ENCODE results near the gene JHY. TPM values are rescaled to one million over a fixed set of nuclear protein-coding genes. Genes with fewer than 3 reads are reported as not detected.

JHY gene
- total and polyA plus RNA-seq, 8 donors, result 0.45 to 13.4 (median 1.4) TPM; not detected in 1

DNA sequence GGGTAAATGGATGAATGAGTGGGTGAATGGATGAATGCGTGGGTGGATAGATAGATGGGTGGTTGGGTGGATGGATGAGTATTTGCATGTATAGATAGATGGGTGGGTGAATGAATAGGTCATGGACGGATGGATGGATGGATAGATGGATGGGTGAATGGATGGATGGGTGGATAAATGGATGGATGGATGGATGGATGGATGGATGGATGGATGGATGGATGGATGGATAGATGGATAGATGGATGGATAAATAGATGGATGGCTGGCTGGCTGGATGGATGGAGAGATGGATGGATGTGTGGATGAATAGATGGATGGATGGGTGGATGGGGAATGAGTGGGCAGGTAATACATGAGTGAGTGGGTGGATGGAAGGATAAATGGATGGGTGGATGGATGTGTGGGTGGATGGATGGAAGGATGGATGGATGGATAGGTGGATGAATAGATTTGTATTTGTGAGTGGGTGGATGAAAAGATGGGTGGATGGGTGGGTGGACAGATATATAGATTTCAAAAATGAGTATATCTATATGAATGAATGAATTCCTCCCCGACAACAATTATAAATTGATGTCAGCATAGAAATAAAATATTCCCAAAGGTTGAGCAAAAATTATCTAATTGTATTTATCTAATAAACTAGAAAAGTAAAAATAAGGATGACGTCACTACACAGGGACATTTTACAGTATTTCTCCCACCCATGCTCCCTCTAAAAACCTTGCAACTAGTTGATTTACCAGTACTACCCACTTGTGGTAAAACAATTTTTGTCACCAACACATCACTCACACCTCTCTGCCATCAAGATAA is 44.8 kb upstream of the JHY start:
- Histone ChIP-seq H3K9me3 (no peaks in the 10 kb centered on the region), H3K27me3 (peaks cover 0 to 3% (median 0%) of the 10 kb centered on the region in 3 donors), H3K4me1 (no peaks in the 10 kb centered on the region), H3K4me3 (no peak overlapping the region), H3K36me3 (no peaks in the 10 kb centered on the region), H3K27ac (no peak overlapping the region)
- intact Hi-C loops (cut with DNase I; ENCODE audit: low total_unique reads), result no loop called here
- 84 to 93% (median 86%) methylated on average over 4 of the region's 4 CpGs for WGBS, 5 donors
- no peak for DNase-seq
- TF ChIP-seq POLR2AphosphoS5 (IDR thresholded peaks at IDR 0.05) (no peak), CTCF (IDR thresholded peaks at IDR 0.05) (no peak), POLR2A (IDR thresholded peaks at IDR 0.05) (no peak), EP300 (IDR thresholded peaks at IDR 0.05) (no peak)

- DNase-seq, result peak in 1 of 2 donors; percentile 67
- TF ChIP-seq CTCF (IDR thresholded peaks at IDR 0.05) (no peak), EP300 (IDR thresholded peaks at IDR 0.05) (no peak), POLR2A (IDR thresholded peaks at IDR 0.05) (no peak), POLR2AphosphoS5 (IDR thresholded peaks at IDR 0.05) (no peak)
- H3K27ac ChIP-seq, result peak overlapping the region in 1 of 5 donors; percentile 38
- H3K4me1 ChIP-seq, result no peaks in the 10 kb centered on the region
- H3K36me3 ChIP-seq, result no peaks in the 10 kb centered on the region
- intact Hi-C loops (cut with DNase I; ENCODE audit: low total_unique reads), result no loop called here
- no peak overlapping the region for H3K4me3 ChIP-seq
- 25 to 39% (median 32%) methylated on average over 10 of the region's 10 CpGs for WGBS, 5 donors
- H3K9me3 ChIP-seq, result no peaks in the 10 kb centered on the region
- H3K27me3 ChIP-seq, result peaks cover 0 to 4% (median 0%) of the 10 kb centered on the region in 3 donors
Observed at GRCh38 chr11:122843281-122844141, 39.0 kb upstream of the JHY start.

- Histone ChIP-seq H3K27ac (no peak overlapping the region), H3K9me3 (no peaks in the 10 kb centered on the region), H3K4me1 (no peaks in the 10 kb centered on the region), H3K27me3 (peaks cover 0 to 4% (median 0%) of the 10 kb centered on the region in 3 donors), H3K4me3 (no peak overlapping the region), H3K36me3 (no peaks in the 10 kb centered on the region)
- TF ChIP-seq EP300 (IDR thresholded peaks at IDR 0.05), result no peak
- no peak for TF ChIP-seq POLR2AphosphoS5 (IDR thresholded peaks at IDR 0.05)
- TF ChIP-seq CTCF (IDR thresholded peaks at IDR 0.05), result no peak
- no peak for TF ChIP-seq POLR2A (IDR thresholded peaks at IDR 0.05)
- WGBS, 5 donors, result 20 to 94% (median 88%) methylated on average over 1 of the region's 1 CpG
- DNase-seq, result no peak
- intact Hi-C loops (cut with DNase I; ENCODE audit: low total_unique reads), result no loop called here
Observed at GRCh38 chr11:122847466-122847865, 35.1 kb upstream of the JHY start.

DNA sequence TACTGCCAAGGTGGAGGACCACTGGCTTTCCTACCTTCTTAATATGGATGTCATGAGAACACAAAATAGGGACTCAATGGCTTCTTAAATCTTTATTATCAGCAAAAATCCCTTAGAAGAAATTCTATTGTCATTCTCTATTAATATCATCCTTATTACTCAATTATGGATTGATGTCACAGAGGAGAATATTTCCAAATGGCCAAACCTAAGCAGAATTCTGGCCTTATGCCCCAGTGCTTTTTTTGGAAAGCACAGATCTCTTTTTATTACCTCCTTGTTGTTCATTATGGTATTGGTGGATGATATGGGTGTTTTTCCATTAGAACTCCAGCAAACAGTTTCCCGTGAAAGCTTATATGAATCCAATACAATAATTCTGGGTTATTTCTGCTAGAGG is 34.4 kb upstream of the JHY start:
- 87 to 97% (median 94%) methylated on average over 1 of the region's 1 CpG for WGBS, 5 donors
- Histone ChIP-seq H3K27ac (no peak overlapping the region), H3K4me3 (no peak overlapping the region), H3K4me1 (no peaks in the 10 kb centered on the region), H3K27me3 (peaks cover 0 to 4% (median 0%) of the 10 kb centered on the region in 3 donors), H3K36me3 (no peaks in the 10 kb centered on the region), H3K9me3 (no peaks in the 10 kb centered on the region)
- TF ChIP-seq CTCF (IDR thresholded peaks at IDR 0.05) (no peak), EP300 (IDR thresholded peaks at IDR 0.05) (no peak)
- no peak for DNase-seq
- intact Hi-C loops (cut with DNase I; ENCODE audit: low total_unique reads), result no loop called here

Data from stomach (tissue), 9 donors.